ENCODE data around the gene RIC8A. TPM values are rescaled to one million over a fixed set of nuclear protein-coding genes. Genes with fewer than 3 reads are reported as not detected.
A peak's percentile ranks its signal among the peaks of the same experiment; 100 is the strongest.

The RIC8A gene
- total and polyA plus RNA-seq, 2 of the 13 experiments (the other 11 are each of a cell fraction or from before 2014, with no cell fraction given), result 62.1 to 63.8 TPM

- TF ChIP-seq ZFP91 (CRISPR knock-in tag; IDR thresholded peaks at IDR 0.05; ENCODE audit: borderline replicate concordance), result 0 out of 2 replicates have a peak, but pooled peaks have one; percentile 13
- no peak for TF ChIP-seq HNRNPL (IDR thresholded peaks at IDR 0.05; ENCODE audit: low read depth, low read length)
- 0 out of 4 replicates have a peak, but pooled peaks of 1 of the 2 experiments have one; percentile 7 for TF ChIP-seq POLR2A (IDR thresholded peaks at IDR 0.05; ENCODE audit: insufficient read depth in 1 of 2, low read depth in 2 of 2, low read length in 2 of 2)
- TF ChIP-seq YY1 (IDR thresholded peaks at IDR 0.05; ENCODE audit: insufficient read depth, insufficient replicate concordance, low read depth, low read length), result no peak
- no peak for TF ChIP-seq IRF2 (CRISPR knock-in tag; IDR thresholded peaks at IDR 0.05)
- TF ChIP-seq AGO2 (optimal IDR thresholded peaks at IDR 0.05; ENCODE audit: low read depth, low read length), result peak; percentile 62
- no peak for TF ChIP-seq ZNF343 (CRISPR knock-in tag; IDR thresholded peaks at IDR 0.05)
Observed at GRCh38 chr11:200224-201003, 7.1 kb upstream of the RIC8A start (continued).

- H3K4me3 ChIP-seq (replicated peaks in 1 of 3; ENCODE audit: insufficient read depth in 1 of 3, low read depth in 2 of 3, low read length in 3 of 3), result no peak overlapping the region
- no peak overlapping the region for H3K9ac ChIP-seq (ENCODE audit: insufficient read depth, low read depth, low read length)
- WGBS (ENCODE audit: low lambda C conversion rate), result 89% methylated on average over 15 of the region's 15 CpGs
- intact Hi-C loops (cut with micrococcal nuclease; ENCODE audit: unreplicated experiment) (no loop called here), in situ Hi-C loops (cut with HindIII; ENCODE audit: extremely low pct_ligation_motif_present, low pct_unique_long_range_greater_than_20kb) (no loop called here)
- ChIA-PET POLR2A (no interaction called here), CTCF (ENCODE audit: low intra/inter-chr PET ratio, low total read pairs) (no interaction called here)
- H3K27ac ChIP-seq (ENCODE audit: extremely low read length, insufficient read depth, low read length), result no peak overlapping the region
- H3K9me3 ChIP-seq (ENCODE audit: low read length), result no peaks in the 10 kb centered on the region
- H3K79me2 ChIP-seq (ENCODE audit: insufficient read depth, low read length), result peaks cover 19% of the 10 kb centered on the region
- no peak overlapping the region for H2AFZ ChIP-seq (ENCODE audit: low read length)
- no peaks in the 10 kb centered on the region; a peak in 1 of 5 replicates for H3K27me3 ChIP-seq (ENCODE audit: control insufficient read depth in 1 of 2, insufficient read depth in 2 of 2, low read length in 2 of 2)
- TF ChIP-seq ZNF224 (CRISPR knock-in tag; IDR thresholded peaks at IDR 0.05), result no peak
- no peak for TF ChIP-seq NR2F6 (IDR thresholded peaks at IDR 0.05)
- no peak for TF ChIP-seq NR2F6 (CRISPR knock-in tag; IDR thresholded peaks at IDR 0.05)
- DNase-seq (ENCODE audit: low spot score) (no peak), ATAC-seq (no peak), FAIRE-seq (no peak)
- H3K4me2 ChIP-seq (ENCODE audit: low read depth, low read length), result no peak overlapping the region
- peaks cover 3 to 23% of the 10 kb centered on the region in 2 experiments; a peak in 4 of 5 replicates for H3K36me3 ChIP-seq (replicated peaks in 1 of 2; ENCODE audit: control insufficient read depth in 1 of 2, insufficient read depth in 2 of 2, low read length in 2 of 2)
- peaks cover 7% of the 10 kb centered on the region; the same call in 1 of the 2 replicates for H4K20me1 ChIP-seq (ENCODE audit: insufficient read depth, low read length)
- peaks cover 23% of the 10 kb centered on the region for H3K4me1 ChIP-seq (ENCODE audit: insufficient read depth, low read length)
- no TSS peak for BruUV-seq (replicated peaks)
Observed at GRCh38 chr11:201966-202365, 5.5 kb upstream of the RIC8A start.
